Skeletal muscle satellite cell (primary cell): ENCODE data around the gene IL15.
"Not testable (repeated sequence)": the region's sequence is repeated elsewhere in the genome, so short reads cannot be mapped to it uniquely, and the experiment has no call there.

Source experiments
- H3K27me3 ChIP-seq: 2 replicates; pipeline ENCODE4 v1.7.0; 2013; ENCODE audit warnings: low read length; ENCODE audit not compliant: control insufficient read depth, insufficient read depth
- H3K36me3 ChIP-seq: 2 replicates; pipeline ENCODE4 v1.7.0; 2013; ENCODE audit warnings: mild to moderate bottlenecking, control low read depth, low read length; ENCODE audit not compliant: insufficient read depth
- H3K4me1 ChIP-seq: 2 replicates; pipeline ENCODE4 v1.7.0; 2013; ENCODE audit warnings: low read length; ENCODE audit not compliant: control insufficient read depth, insufficient read depth
- H3K4me2 ChIP-seq: 2 replicates; pipeline ENCODE4 v1.7.0; 2013; ENCODE audit warnings: mild to moderate bottlenecking, low read length
- H3K4me3 ChIP-seq: 2 replicates; pipeline ENCODE4 v1.7.0; 2013; ENCODE audit warnings: low read length
- H3K9ac ChIP-seq: 2 replicates; pipeline ENCODE4 v1.7.0; 2013; ENCODE audit warnings: mild to moderate bottlenecking, low read depth, low read length, moderate library complexity
- H3K9me3 ChIP-seq: replicated peaks from 2 replicates; pipeline ENCODE4 v1.7.0; 2013; ENCODE audit warnings: mild to moderate bottlenecking, control low read depth, low read length

IL15 gene

GRCh38 chr4:141680060-141680459 lies 43.7 kb downstream of the IL15 start:
- H3K9me3 ChIP-seq = no peaks in the 10 kb centered on the region
- H3K4me3 ChIP-seq = no peak overlapping the region
- no peak overlapping the region for H3K9ac ChIP-seq

DNA sequence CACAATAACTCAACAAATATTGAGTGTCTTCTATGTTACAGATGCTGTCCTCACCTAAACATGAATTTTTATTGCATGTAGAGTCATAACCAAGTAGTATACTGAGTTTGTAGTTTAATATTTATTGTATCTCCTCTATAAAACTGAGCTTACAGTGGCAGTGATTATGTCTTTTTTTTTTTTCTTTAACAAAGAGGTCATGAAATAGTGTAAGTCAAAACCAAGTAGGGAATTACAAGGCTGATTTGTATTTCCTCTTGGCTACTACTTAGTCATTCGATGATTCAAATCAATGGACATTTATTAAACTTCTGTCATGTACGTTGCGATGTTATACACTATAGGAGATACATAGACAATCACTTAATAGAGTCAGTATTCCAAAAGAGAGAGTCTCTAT lies 48.4 kb downstream of the IL15 start:
- Histone ChIP-seq H3K4me1 (peaks cover 27% of the 10 kb centered on the region), H3K36me3 (no peaks in the 10 kb centered on the region), H3K9ac (no peak overlapping the region), H3K27me3 (no peaks in the 10 kb centered on the region), H3K4me3 (no peak overlapping the region), H3K4me2 (no peak overlapping the region), H3K9me3 (no peaks in the 10 kb centered on the region)

More at GRCh38 chr4:141680060-141680459, 43.7 kb downstream of the IL15 start:
- peaks cover 15% of the 10 kb centered on the region for H3K4me1 ChIP-seq
- no peaks in the 10 kb centered on the region for H3K36me3 ChIP-seq
- H3K4me2 ChIP-seq = no peak overlapping the region
- no peaks in the 10 kb centered on the region for H3K27me3 ChIP-seq

DNA sequence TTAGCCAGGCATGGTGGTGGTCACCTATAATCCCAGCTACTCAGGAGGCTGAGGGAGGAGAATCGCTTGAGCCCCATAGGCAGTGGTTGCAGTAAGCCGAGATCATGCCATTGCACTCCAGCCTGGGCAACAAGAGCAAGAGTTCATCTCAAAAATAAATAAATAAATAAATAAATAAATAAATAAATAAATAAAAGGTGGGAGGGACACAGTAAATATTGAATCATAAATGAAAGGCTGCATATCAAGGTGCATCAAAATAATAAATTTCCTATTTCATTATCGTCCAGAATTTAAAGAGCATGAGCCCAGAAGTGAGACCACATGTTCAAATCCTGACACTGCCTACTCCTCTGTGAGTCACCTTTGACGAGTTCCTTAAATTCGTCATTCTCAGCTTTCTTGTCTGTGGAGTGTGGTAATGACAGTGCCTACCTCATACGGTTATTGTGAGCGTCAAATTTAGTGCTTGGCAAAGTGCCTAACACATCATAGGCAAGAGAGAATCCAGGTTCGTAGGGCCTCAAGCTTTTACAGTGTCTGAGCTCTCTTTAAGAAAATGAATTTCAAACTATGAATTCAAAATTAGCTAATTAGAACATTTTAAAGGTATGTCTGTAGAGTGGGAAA lies 49.9 kb downstream of the IL15 start:
- Histone ChIP-seq H3K4me3 (no peak overlapping the region), H3K4me2 (no peak overlapping the region), H3K9me3 (no peaks in the 10 kb centered on the region), H3K4me1 (peaks cover 27% of the 10 kb centered on the region), H3K36me3 (no peaks in the 10 kb centered on the region), H3K9ac (no peak overlapping the region), H3K27me3 (no peaks in the 10 kb centered on the region)

DNA sequence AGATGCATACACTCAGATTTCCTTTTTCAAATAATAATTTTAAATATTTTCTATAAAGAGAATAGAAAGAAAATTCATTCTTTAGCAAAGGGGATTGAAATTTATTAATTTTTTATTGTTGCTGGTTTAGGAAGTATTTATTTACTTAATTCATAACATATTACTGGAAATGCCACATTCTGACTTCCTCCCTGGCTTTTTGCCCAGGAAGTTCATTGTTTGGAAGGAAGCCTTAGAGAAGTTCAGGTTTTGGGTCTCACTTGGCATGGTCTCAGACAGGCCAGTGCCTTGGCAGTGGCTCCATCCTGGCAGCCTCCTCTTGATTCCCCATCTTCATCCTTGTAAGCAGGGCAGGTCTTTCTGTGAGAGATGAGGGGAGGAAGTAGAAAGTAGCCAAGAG lies 50.5 kb downstream of the IL15 start:
- Histone ChIP-seq H3K4me3 (no peak overlapping the region), H3K4me1 (peaks cover 27% of the 10 kb centered on the region), H3K4me2 (no peak overlapping the region), H3K9ac (no peak overlapping the region), H3K27me3 (no peaks in the 10 kb centered on the region), H3K36me3 (no peaks in the 10 kb centered on the region), H3K9me3 (no peaks in the 10 kb centered on the region)

- not testable (repeated sequence) for H3K27me3 ChIP-seq
- H3K4me1 ChIP-seq = peaks cover 21% of the 10 kb centered on the region
Observed at GRCh38 chr4:141689726-141690296, 53.4 kb downstream of the IL15 start.

DNA sequence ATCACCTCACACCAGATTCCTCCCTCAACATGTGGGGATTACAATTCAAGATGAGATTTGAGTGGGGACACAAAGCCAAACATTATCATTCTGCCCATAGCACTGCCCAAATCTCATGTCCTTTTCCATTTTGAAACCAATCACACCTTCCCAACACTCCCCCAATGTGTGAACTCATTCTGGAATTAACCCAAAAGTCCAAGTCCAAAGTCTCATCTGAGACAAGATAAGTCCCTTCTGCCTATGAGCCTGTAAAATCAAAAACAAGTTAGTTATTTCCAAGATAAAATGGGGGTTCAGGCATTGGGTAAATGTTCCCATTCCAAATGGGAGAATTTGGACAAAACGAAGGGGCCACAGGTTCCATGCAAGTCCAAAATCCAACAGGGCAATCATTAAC lies 54.9 kb downstream of the IL15 start:
- not testable (repeated sequence) for H3K27me3 ChIP-seq, H3K4me2 ChIP-seq, H3K4me3 ChIP-seq, H3K36me3 ChIP-seq, H3K9ac ChIP-seq, H3K9me3 ChIP-seq
- peaks cover 11% of the 10 kb centered on the region for H3K4me1 ChIP-seq

More at GRCh38 chr4:141689726-141690296, 53.4 kb downstream of the IL15 start:
- H3K4me3 ChIP-seq, H3K36me3 ChIP-seq, H3K9me3 ChIP-seq, H3K4me2 ChIP-seq, H3K9ac ChIP-seq: not testable (repeated sequence)

- Histone ChIP-seq H3K9ac (no peak overlapping the region), H3K27me3 (no peaks in the 10 kb centered on the region), H3K4me1 (peaks cover 3% of the 10 kb centered on the region), H3K36me3 (no peaks in the 10 kb centered on the region), H3K9me3 (no peaks in the 10 kb centered on the region), H3K4me3 (no peak overlapping the region), H3K4me2 (no peak overlapping the region)
Observed at GRCh38 chr4:141692081-141692480, 55.7 kb downstream of the IL15 start.

DNA sequence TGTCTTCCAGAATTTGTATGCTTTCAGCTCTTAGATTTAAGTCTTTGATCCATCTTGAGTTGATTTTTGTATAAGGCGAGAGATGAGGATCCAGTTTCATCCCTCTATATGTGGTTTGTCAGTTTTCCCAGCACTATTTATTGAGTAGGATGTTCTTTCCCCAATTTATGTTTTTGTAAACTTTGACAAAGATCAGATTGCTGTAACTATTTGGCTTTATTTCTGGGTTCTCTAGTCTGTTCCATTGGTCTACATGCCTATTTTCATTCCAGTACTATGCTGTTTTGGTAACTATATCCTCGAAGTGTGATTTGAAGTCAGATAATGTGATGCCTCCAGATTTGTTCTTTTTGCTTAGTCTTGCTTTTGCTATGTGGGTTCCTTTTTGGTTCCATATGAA lies 60.7 kb downstream of the IL15 start:
- H3K4me1 ChIP-seq = no peaks in the 10 kb centered on the region
- no peak overlapping the region for H3K4me3 ChIP-seq
- no peaks in the 10 kb centered on the region for H3K27me3 ChIP-seq

DNA sequence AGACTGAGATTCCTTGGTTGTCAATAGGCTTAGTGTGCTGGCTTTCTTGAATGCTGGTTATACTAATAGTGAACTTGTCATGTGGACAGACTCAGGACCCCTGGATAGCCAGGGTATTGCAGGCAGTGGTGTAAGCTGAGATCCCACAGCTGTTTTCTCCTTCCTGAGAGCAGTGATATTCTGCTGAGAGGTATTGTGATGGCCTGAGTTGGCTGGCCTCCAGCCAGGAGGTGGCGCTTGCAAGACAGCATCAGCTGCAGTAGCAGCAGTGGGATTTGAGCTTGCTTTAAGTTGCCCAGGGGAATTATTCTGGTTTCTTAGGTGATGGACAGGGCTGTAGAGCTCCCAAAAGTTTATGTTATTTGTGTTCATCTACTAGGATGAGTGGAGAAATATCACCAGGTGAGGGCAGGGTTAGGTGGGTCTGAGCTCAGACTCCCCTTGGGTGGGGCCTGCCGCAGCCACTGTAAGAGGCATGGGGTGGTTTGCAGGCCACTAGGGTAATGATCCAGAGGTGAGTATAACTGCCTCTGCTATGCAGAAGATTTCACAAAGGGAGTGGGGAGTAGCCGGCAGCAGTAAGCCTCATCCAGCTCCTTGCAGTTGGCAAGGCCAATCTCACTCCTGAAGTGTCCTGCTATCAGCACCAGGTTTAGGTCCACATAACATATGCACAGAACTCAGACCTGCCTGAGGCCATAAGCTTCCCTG lies 66.2 kb downstream of the IL15 start:
- H3K4me2 ChIP-seq = no peak overlapping the region
- H3K4me1 ChIP-seq = no peaks in the 10 kb centered on the region
- H3K4me3 ChIP-seq = no peak overlapping the region
- H3K36me3 ChIP-seq = no peaks in the 10 kb centered on the region
- H3K9ac ChIP-seq = no peak overlapping the region
- no peaks in the 10 kb centered on the region for H3K9me3 ChIP-seq
- H3K27me3 ChIP-seq = no peaks in the 10 kb centered on the region

More for the DNA sequence above, 60.7 kb downstream of the IL15 start:
- Histone ChIP-seq H3K9me3 (no peaks in the 10 kb centered on the region), H3K4me2 (no peak overlapping the region), H3K9ac (no peak overlapping the region), H3K36me3 (no peaks in the 10 kb centered on the region)

DNA sequence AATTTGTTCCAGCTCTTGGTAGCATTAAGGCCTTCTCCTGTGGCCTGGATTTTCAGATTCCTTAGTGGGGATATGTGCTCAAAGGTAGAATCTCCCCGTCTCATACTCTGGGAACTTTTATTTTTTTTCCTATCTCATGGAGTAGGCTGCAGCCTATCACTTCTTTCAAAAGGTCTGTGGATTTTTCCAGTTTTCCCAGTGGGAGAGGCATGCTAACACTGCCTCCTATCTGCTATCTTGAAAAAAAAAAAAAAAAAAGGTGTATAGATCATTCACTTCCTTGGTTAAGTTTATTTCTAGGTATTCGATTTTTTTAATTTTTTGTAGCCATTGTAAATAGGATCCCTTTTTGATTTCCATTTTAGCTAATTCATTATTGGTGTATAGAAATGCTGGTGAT lies 67.1 kb downstream of the IL15 start:
- no peak overlapping the region for H3K4me3 ChIP-seq
- H3K27me3 ChIP-seq = no peaks in the 10 kb centered on the region
- H3K4me1 ChIP-seq = no peaks in the 10 kb centered on the region
- H3K4me2 ChIP-seq = no peak overlapping the region
- no peak overlapping the region for H3K9ac ChIP-seq
- no peaks in the 10 kb centered on the region for H3K9me3 ChIP-seq
- H3K36me3 ChIP-seq = no peaks in the 10 kb centered on the region

DNA sequence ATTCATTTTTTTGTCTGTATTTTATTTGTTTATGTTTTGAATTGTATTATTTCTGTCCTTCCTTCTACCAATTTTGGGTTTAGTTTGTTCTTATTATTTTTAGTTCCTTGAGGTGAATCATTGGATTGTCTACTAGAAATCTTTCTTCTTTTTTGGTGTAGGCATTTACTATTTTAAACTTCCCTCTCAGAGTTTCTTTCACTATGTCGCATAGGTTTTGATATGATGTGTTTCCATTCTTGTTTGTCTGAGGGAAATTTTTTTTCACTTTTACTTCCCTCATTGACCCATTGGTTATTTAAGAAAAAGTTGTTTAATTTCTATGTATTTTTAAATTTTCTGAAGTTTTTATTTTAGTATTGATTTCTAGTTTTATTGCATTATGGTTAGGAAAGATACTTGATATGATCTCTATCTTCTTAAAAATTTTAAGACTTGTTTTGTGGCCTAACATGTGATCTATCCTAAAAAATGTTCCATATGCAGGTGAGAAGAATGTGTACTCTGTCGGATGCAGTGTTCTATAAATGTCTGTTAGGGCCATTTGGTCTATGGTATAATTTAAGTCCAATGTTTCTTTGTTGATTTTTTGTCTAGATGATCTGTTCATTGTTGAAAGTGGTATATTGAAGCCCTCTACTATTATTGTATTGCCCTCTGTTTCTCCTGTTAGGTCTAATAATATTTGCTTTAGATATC lies 68.8 kb downstream of the IL15 start:
- no peak overlapping the region for H3K4me3 ChIP-seq
- no peak overlapping the region for H3K9ac ChIP-seq
- no peaks in the 10 kb centered on the region for H3K9me3 ChIP-seq
- H3K27me3 ChIP-seq = no peaks in the 10 kb centered on the region
- no peaks in the 10 kb centered on the region for H3K4me1 ChIP-seq
- no peaks in the 10 kb centered on the region for H3K36me3 ChIP-seq
- H3K4me2 ChIP-seq = no peak overlapping the region
